Astrocyte (in vitro differentiated cells and primary cell): Measurements from ENCODE around the gene RPH3AL. TPM values are rescaled to one million over a fixed set of nuclear protein-coding genes. Genes with fewer than 3 reads are reported as not detected.

Experiments
- DNase-seq: peaks from one replicate; pipeline ENCODE4 v3.0.0-alpha.2; 2010; ENCODE audit warnings: low read depth
- FAIRE-seq: peaks from 2 replicates; lab custom pipeline; 2011; peaks lifted over from hg19 to GRCh38; lab: Jason Lieb, UNC
- H2AFZ ChIP-seq: 2 replicates; pipeline ENCODE4 v1.6.0; 2012; ENCODE audit warnings: low read depth, low read length, inconsistent platforms
- H3K27ac ChIP-seq: 2 replicates; pipeline ENCODE4 v1.5.1; 2011; ENCODE audit warnings: low read depth, low read length, inconsistent platforms
- H3K27me3 ChIP-seq: 2 replicates; pipeline ENCODE4 v1.6.0; 2011; ENCODE audit warnings: low read length, inconsistent platforms; ENCODE audit not compliant: insufficient read depth
- H3K36me3 ChIP-seq: 2 replicates; pipeline ENCODE4 v1.5.1; 2011; ENCODE audit warnings: low read length, inconsistent platforms; ENCODE audit not compliant: insufficient read depth
- H3K4me1 ChIP-seq: 2 replicates; pipeline ENCODE4 v1.5.1; 2011; ENCODE audit warnings: low read length, inconsistent platforms; ENCODE audit not compliant: insufficient read depth
- H3K4me2 ChIP-seq: 2 replicates; pipeline ENCODE4 v1.6.0; 2012; ENCODE audit warnings: low read length, inconsistent platforms
- H3K4me3 ChIP-seq: 2 replicates; pipeline ENCODE4 v1.5.1; 2011; ENCODE audit warnings: low read depth, mild to moderate bottlenecking, low read length, inconsistent platforms; ENCODE audit not compliant: insufficient read depth
- H3K79me2 ChIP-seq: 2 replicates; pipeline ENCODE4 v1.6.0; 2012; ENCODE audit warnings: mild to moderate bottlenecking, low read length, inconsistent platforms; ENCODE audit not compliant: insufficient read depth
- H3K9ac ChIP-seq: 2 replicates; pipeline ENCODE4 v1.6.0; 2012; ENCODE audit warnings: mild to moderate bottlenecking, low read length, inconsistent platforms
- H3K9me3 ChIP-seq: 2 replicates; pipeline ENCODE4 v1.5.1; 2012; ENCODE audit warnings: low read depth, mild to moderate bottlenecking, low read length, inconsistent platforms; ENCODE audit not compliant: insufficient read depth
- H4K20me1 ChIP-seq: 2 replicates; pipeline ENCODE4 v1.6.0; 2012; ENCODE audit warnings: low read length, inconsistent platforms; ENCODE audit not compliant: insufficient read depth
- H3K27ac Mint-ChIP-seq: one replicate; pipeline ENCODE4 v1.8.0; 2021; ENCODE audit warnings: mild to moderate bottlenecking, mixed read lengths; ENCODE audit not compliant: unreplicated experiment
- H3K27me3 Mint-ChIP-seq: one replicate; pipeline ENCODE4 v1.8.0; 2021; ENCODE audit warnings: low read depth, mixed read lengths; ENCODE audit not compliant: unreplicated experiment
- H3K36me3 Mint-ChIP-seq: one replicate; pipeline ENCODE4 v1.8.0; 2021; ENCODE audit warnings: low read depth, mixed read lengths; ENCODE audit not compliant: unreplicated experiment
- H3K4me1 Mint-ChIP-seq: one replicate; pipeline ENCODE4 v1.8.0; 2021; ENCODE audit warnings: low read depth, mixed read lengths; ENCODE audit not compliant: unreplicated experiment
- H3K4me3 Mint-ChIP-seq: one replicate; pipeline ENCODE4 v1.8.0; 2021; ENCODE audit warnings: mild to moderate bottlenecking, moderate library complexity, mixed read lengths; ENCODE audit not compliant: unreplicated experiment
- H3K9me3 Mint-ChIP-seq: one replicate; pipeline ENCODE4 v1.8.0; 2021; ENCODE audit warnings: mild to moderate bottlenecking, mixed read lengths; ENCODE audit not compliant: unreplicated experiment
- CTCF ChIP-seq: IDR thresholded peaks from 2 replicates; pipeline ENCODE4 v1.5.1; 2011; ENCODE audit warnings: low read depth, mild to moderate bottlenecking, inconsistent platforms, low read length, moderate library complexity; ENCODE audit not compliant: insufficient read depth
- EZH2 ChIP-seq: IDR thresholded peaks from 2 replicates; pipeline ENCODE4 v1.6.1; 2012; ENCODE audit warnings: mild to moderate bottlenecking, low read length, inconsistent platforms; ENCODE audit not compliant: insufficient read depth
- total RNA-seq: library from RNA; stranded (reverse); gene quantifications from 2 replicates; pipeline ENCODE4 v1.2.1, GENCODE V29; 2021

RPH3AL gene
- total RNA-seq, 1 donor from 2014 or later, result 3.7 TPM

GRCh38 chr17:364766-365165, 12.2 kb upstream of the RPH3AL start:
- Mint-ChIP-seq H3K9me3 (peaks cover 18% of the 10 kb centered on the region), H3K4me1 (peaks cover 3% of the 10 kb centered on the region), H3K4me3 (no peak overlapping the region), H3K27ac (no peak overlapping the region), H3K36me3 (peaks cover 6% of the 10 kb centered on the region), H3K27me3 (peaks cover 2% of the 10 kb centered on the region)
- H3K9ac ChIP-seq, result no peak overlapping the region
- DNase-seq (no peak), FAIRE-seq (no peak)
- no peak overlapping the region for H3K27ac ChIP-seq
- peaks cover 5% of the 10 kb centered on the region for H3K27me3 ChIP-seq
- H4K20me1 ChIP-seq, result no peaks in the 10 kb centered on the region
- H3K79me2 ChIP-seq, result no peaks in the 10 kb centered on the region
- H3K36me3 ChIP-seq, result no peaks in the 10 kb centered on the region
- H3K4me3 ChIP-seq, result no peak overlapping the region
- H2AFZ ChIP-seq, result no peak overlapping the region
- no peaks in the 10 kb centered on the region for H3K4me1 ChIP-seq
- H3K4me2 ChIP-seq, result no peak overlapping the region
- peaks cover 2% of the 10 kb centered on the region for H3K9me3 ChIP-seq
- no peak for TF ChIP-seq CTCF
- TF ChIP-seq EZH2, result no peak

- Mint-ChIP-seq H3K4me1 (peaks cover under 1% of the 10 kb centered on the region), H3K36me3 (peaks cover 6% of the 10 kb centered on the region), H3K9me3 (peaks cover 14% of the 10 kb centered on the region), H3K27me3 (peaks cover 2% of the 10 kb centered on the region), H3K4me3 (no peak overlapping the region), H3K27ac (no peak overlapping the region)
- Histone ChIP-seq H3K4me2 (no peak overlapping the region), H3K4me3 (no peak overlapping the region), H3K9me3 (peaks cover 2% of the 10 kb centered on the region), H3K9ac (no peak overlapping the region), H3K4me1 (no peaks in the 10 kb centered on the region), H3K27ac (no peak overlapping the region), H4K20me1 (no peaks in the 10 kb centered on the region), H3K27me3 (peaks cover 5% of the 10 kb centered on the region), H3K36me3 (no peaks in the 10 kb centered on the region), H2AFZ (no peak overlapping the region), H3K79me2 (no peaks in the 10 kb centered on the region)
- no peak for FAIRE-seq
- TF ChIP-seq EZH2 (no peak), CTCF (no peak)
- DNase-seq, result no peak
These were observed 11.7 kb upstream of the RPH3AL start for GRCh38 chr17:364308-364707.

- no peak for TF ChIP-seq EZH2
- TF ChIP-seq CTCF, result no peak
- no peak overlapping the region for H3K9ac ChIP-seq
- Mint-ChIP-seq H3K36me3 (peaks cover 2% of the 10 kb centered on the region), H3K27ac (no peak overlapping the region), H3K4me3 (no peak overlapping the region), H3K27me3 (peaks cover 5% of the 10 kb centered on the region), H3K9me3 (peaks cover 6% of the 10 kb centered on the region), H3K4me1 (no peaks in the 10 kb centered on the region)
- DNase-seq (no peak), FAIRE-seq (no peak)
- no peaks in the 10 kb centered on the region for H3K9me3 ChIP-seq
- H3K4me2 ChIP-seq, result no peak overlapping the region
- H3K36me3 ChIP-seq, result no peaks in the 10 kb centered on the region
- peaks cover 5% of the 10 kb centered on the region for H3K27me3 ChIP-seq
- H3K27ac ChIP-seq, result no peak overlapping the region
- no peaks in the 10 kb centered on the region for H3K79me2 ChIP-seq
- no peaks in the 10 kb centered on the region for H4K20me1 ChIP-seq
- H3K4me3 ChIP-seq, result no peak overlapping the region
- H2AFZ ChIP-seq, result no peak overlapping the region
- H3K4me1 ChIP-seq, result no peaks in the 10 kb centered on the region
These were observed 10.1 kb upstream of the RPH3AL start for GRCh38 chr17:362721-363120.
